Kidney (tissue), 14 donors: Measurements from ENCODE around the gene KLC3. TPM values are rescaled to one million over a fixed set of nuclear protein-coding genes. Genes with fewer than 3 reads are reported as not detected.

Experiments
- DNase-seq, 5 donors: peaks; one replicate each; pipeline ENCODE4 v3.0.0-alpha.2; 2013 to 2020
- FAIRE-seq: peaks from 2 replicates; lab custom pipeline; 2012; peaks lifted over from hg19 to GRCh38; lab: Jason Lieb, UNC
- H3K27ac ChIP-seq, 2 donors: one replicate each; pipeline ENCODE4 v1.7.0; 2013; ENCODE audit warnings: low read depth in 2 of 2, low read length in 2 of 2, inconsistent platforms in 1 of 2
- H3K27me3 ChIP-seq: one replicate; pipeline ENCODE4 v1.7.1; 2013; ENCODE audit warnings: low read length, inconsistent platforms; ENCODE audit not compliant: control insufficient read depth, insufficient read depth
- H3K36me3 ChIP-seq, 3 donors: one replicate each; pipeline versions ENCODE4 v1.7.0 to v1.7.1; 2013; ENCODE audit warnings: low read length in 3 of 3, control low read depth in 1 of 3, inconsistent platforms in 1 of 3; ENCODE audit not compliant: insufficient read depth in 3 of 3, control insufficient read depth in 2 of 3
- H3K4me1 ChIP-seq, 3 donors: one replicate each; pipeline versions ENCODE4 v1.7.0 to v1.7.1; 2013; ENCODE audit warnings: low read length in 3 of 3, inconsistent platforms in 1 of 3, low read depth in 1 of 3; ENCODE audit not compliant: control insufficient read depth in 2 of 3, insufficient read depth in 2 of 3
- H3K4me3 ChIP-seq, 3 donors: one replicate each; pipeline versions ENCODE4 v1.7.0 to v1.8.1; 2013; ENCODE audit warnings: low read length in 3 of 3, control low read depth in 1 of 3, inconsistent platforms in 1 of 3
- H3K9ac ChIP-seq, 3 donors: one replicate each; pipeline versions ENCODE4 v1.7.0 to v1.7.1; 2013; ENCODE audit warnings: low read length in 3 of 3, control low read depth in 1 of 3, inconsistent platforms in 1 of 3
- H3K9me3 ChIP-seq, 3 donors: one replicate each; pipeline versions ENCODE4 v1.7.0 to v1.7.1; 2013; ENCODE audit warnings: low read length in 3 of 3, control low read depth in 1 of 3, inconsistent platforms in 1 of 3; ENCODE audit not compliant: control insufficient read depth in 2 of 3, insufficient read depth in 1 of 3
- intact Hi-C: fragments of 100-400 bp; cut with DNase I; formaldehyde crosslinking; loops from one replicate; pipeline ENCODE4 v1.11.1; 2022
- polyA plus RNA-seq: library from polyadenylated mRNA; stranded (reverse); fragments of 350-450 nt; fragmentation: Illumina TruSeq; extraction: RNeasy Lipid Tissue Mini Kit (QIAGEN cat#74804); gene quantifications from one replicate; pipeline ENCODE4 v1.2.3, GENCODE V29; 2014; ENCODE audit warnings: low read depth, low replicate concordance; ENCODE audit not compliant: insufficient read depth
- total RNA-seq: library from RNA; stranded (reverse); fragmentation: NEBNext Ultra II Directional; extraction: Animal tissue kit (Norgen Biotek cat#: 25700); gene quantifications from one replicate; pipeline ENCODE4 v1.2.1, GENCODE V29; 2021
- TF ChIP-seq, protein P1 (sequence below): IDR thresholded peaks from 3 replicates; pipeline ENCODE4 v1.5.1; 2012; ENCODE audit warnings: mild to moderate bottlenecking, moderate library complexity, borderline replicate concordance; ENCODE audit not compliant: insufficient read depth; ENCODE audit errors: extremely low read depth
- donor health status: control.
- donor health status: control.
- donor health status: control.
- donor health status: control.
- donor health status: control.
- donor health status: DM: yes; HTN: yes; CAD: no.
- donor health status: Normal renal cell carcinoma (clear cell type).

Gene KLC3
- total and polyA plus RNA-seq, 2 donors from 2014 or later: 3.3 to 4.5 TPM

DNA sequence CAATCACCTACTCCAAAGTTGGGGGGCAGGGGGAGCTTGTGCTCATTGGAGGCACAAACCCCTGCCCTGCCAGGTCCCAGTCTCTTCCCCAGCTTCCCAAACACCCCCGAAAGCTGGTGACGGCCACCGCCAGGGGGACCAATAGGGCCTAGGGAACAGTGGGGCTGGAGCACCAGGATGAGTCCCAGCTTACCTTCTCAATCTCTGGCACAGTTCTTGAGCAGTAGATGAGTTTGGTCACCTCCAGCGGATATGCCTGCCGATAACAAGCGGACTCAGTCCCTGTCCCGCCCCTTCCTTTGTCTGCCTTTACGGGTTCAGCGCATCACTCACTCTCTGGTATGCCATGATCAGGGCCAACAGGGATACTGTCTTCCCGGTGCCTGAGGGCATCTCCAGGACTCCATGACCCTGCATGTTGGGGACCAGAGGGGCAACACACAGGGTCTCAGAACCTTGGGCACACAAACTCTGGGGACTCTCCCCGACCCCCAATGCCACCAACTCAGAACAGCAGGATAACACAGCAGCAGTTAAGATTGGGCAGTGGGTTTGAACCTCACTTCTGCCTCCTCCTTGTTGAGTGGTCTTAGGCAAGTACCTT, 28.3 kb downstream of the KLC3 start:
- no peaks in the 10 kb centered on the region for H3K9me3 ChIP-seq
- H3K27ac ChIP-seq: no peak overlapping the region
- H3K27me3 ChIP-seq: no peaks in the 10 kb centered on the region
- TF ChIP-seq, protein P1, sequence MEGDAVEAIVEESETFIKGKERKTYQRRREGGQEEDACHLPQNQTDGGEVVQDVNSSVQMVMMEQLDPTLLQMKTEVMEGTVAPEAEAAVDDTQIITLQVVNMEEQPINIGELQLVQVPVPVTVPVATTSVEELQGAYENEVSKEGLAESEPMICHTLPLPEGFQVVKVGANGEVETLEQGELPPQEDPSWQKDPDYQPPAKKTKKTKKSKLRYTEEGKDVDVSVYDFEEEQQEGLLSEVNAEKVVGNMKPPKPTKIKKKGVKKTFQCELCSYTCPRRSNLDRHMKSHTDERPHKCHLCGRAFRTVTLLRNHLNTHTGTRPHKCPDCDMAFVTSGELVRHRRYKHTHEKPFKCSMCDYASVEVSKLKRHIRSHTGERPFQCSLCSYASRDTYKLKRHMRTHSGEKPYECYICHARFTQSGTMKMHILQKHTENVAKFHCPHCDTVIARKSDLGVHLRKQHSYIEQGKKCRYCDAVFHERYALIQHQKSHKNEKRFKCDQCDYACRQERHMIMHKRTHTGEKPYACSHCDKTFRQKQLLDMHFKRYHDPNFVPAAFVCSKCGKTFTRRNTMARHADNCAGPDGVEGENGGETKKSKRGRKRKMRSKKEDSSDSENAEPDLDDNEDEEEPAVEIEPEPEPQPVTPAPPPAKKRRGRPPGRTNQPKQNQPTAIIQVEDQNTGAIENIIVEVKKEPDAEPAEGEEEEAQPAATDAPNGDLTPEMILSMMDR: no peak
- no peaks in the 10 kb centered on the region for H3K4me1 ChIP-seq
- H3K4me3 ChIP-seq: no peak overlapping the region
- DNase-seq: no peak
- no peaks in the 10 kb centered on the region for H3K36me3 ChIP-seq
- FAIRE-seq: no peak
- H3K9ac ChIP-seq: no peak overlapping the region
- intact Hi-C loops: no loop called here

DNA sequence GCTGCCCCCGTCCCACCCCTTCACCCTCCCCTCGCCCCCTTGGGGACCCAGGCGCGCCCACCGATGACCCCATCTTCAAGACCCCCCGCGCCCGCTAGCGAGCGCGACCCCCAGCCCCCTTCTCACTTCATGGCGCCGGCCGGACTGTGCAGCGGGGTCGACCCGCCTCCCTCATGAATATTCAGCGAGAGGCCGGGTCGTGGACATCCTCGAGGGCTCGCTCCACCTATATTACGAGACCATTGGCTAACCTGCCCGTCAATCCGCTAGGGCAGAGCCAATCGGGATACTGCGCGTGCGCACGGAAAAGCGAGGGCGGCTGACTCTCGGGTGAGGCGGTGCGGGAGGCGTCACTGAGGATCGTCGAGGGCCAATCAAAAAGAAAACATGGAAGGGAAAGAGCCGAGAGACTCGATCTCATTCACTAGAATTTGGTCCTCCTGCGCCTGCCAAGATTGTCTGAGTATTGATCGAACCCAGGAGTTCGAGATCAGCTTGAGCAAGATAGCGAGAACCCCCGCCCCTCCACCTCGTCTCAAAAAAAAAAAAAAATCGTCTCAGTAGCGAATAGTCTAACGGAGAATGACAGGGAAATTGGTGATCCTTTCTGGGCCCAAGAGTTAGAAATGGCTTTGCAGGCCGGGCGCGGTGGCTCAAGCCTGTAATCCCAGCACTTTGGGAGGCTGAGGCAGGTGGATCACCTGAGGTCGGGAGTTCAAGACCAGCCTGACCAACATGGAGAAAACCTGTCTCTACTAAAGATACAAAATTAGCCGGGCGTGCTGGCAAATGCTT, 30.1 kb downstream of the KLC3 start, which contains the start of gene ERCC2:
ERCC2 (minus strand) TSS at position 164 of the 795 bp plus-strand sequence; CDS start at position 131, 33 bp downstream.
- Histone ChIP-seq H3K9me3 (no peaks in the 10 kb centered on the region), H3K27me3 (no peaks in the 10 kb centered on the region), H3K9ac (peak within 1 kb of the TSS; percentile 51 to 69 (median 67)), H3K36me3 (no peaks in the 10 kb centered on the region), H3K4me1 (no peaks in the 10 kb centered on the region), H3K4me3 (peak within 1 kb of the TSS; percentile 74 to 84 (median 75)), H3K27ac (peak within 1 kb of the TSS; percentile 57 to 73)
- peak; percentile 93 for FAIRE-seq
- peak; percentile 99 to 100 (median 100) for DNase-seq
- TF ChIP-seq, protein P1: no peak
- intact Hi-C loops: no loop called here

DNA sequence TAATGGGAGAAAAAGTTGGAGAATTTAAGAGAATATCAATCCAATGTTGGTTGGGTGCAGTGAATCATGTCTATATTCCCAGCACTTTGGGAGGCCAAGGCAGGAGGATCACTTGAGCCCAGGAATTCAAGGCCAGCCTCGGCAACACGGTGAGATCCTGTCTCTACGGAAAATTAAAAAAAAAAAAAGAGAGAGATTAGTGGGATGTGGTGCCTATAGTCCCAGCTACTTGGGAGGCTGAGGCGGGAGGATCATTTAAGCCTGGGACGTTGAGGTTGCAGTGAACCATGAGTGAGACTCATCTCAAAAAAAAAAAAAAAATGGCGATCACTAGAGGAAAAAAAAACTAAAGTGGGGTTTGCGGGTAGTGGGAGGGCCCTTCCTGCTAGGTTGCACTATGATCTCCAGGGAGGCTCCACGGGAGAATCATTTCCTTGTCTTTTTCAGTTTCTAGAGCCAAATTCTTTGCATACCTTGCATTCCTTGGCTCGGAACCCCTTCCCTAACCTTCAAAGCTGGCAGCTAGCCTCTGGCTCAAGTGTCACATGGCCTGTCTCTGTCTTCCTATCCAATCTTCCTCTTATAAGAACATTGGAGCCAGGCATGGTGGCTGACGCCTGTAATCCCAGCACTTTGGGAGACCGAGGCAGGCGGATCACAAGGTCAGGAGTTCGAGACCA, 35.6 kb downstream of the KLC3 start:
- peak; percentile 66 to 90 (median 83) for DNase-seq
- Histone ChIP-seq H3K9me3 (no peaks in the 10 kb centered on the region), H3K9ac (no peak overlapping the region), H3K36me3 (no peaks in the 10 kb centered on the region), H3K4me1 (no peaks in the 10 kb centered on the region), H3K27me3 (no peaks in the 10 kb centered on the region), H3K27ac (no peak overlapping the region), H3K4me3 (no peak overlapping the region)
- TF ChIP-seq, protein P1: no peak
- no peak for FAIRE-seq
- intact Hi-C loops: no loop called here
